K562 (cell line): ENCODE measurements around the gene ATXN7L1. TPM values are rescaled to one million over a fixed set of nuclear protein-coding genes. Genes with fewer than 3 reads are reported as not detected.

Source experiments
- ATAC-seq: fragments of 200-7000 bp; cut with Tn5 transposase; 3 replicates; pipeline ENCODE4 v1.9.1; 2020; ENCODE audit warnings: moderate library complexity
- BruUV-seq: library from RNA; stranded (reverse); fragments of 400-500 nt; replicated peaks from 2 replicates; lab custom pipeline; 2021; lab: Mats Ljungman, UMichigan
- CTCF ChIA-PET: fragments of 300-600 bp; formaldehyde crosslinking; extraction: SDS; loops from one replicate; lab custom pipeline; 2021; ENCODE audit warnings: low intra/inter-chr PET ratio; lab: Yijun Ruan, JAX
- POLR2A ChIA-PET: fragments of 300-600, 350-650 bp; sonication (Branson Sonifier 250); formaldehyde crosslinking; extraction: SDS; loops from one replicate; lab custom pipeline; 2021; ENCODE audit warnings: antibody characterized with exemption, inconsistent platforms; lab: Yijun Ruan, JAX
- DNase-seq, 4 experiments: peaks; one replicate each; pipeline versions ENCODE4 v3.0.0 to v3.0.0-alpha.2; 2011 to 2018; ENCODE audit warnings: low spot score in 3 of 4, mixed read lengths in 3 of 4; ENCODE audit errors: extremely low read depth in 1 of 4
- FAIRE-seq: peaks from 2 replicates; lab custom pipeline; 2011; peaks lifted over from hg19 to GRCh38; lab: Jason Lieb, UNC
- H2AFZ ChIP-seq: 2 replicates; pipeline ENCODE4 v1.6.0; 2011; ENCODE audit warnings: low read depth, low read length, control low read depth, inconsistent platforms
- H3K27ac ChIP-seq: fragments of 200-600 bp; 3 replicates; pipeline ENCODE4 v1.8.0; 2011; ENCODE audit warnings: low read depth, mild to moderate bottlenecking, control low read depth, inconsistent platforms, low read length, moderate library complexity, mixed read lengths; ENCODE audit errors: extremely low read depth
- H3K27me3 ChIP-seq, 2 experiments: fragments of 300-600 bp in 1 of 2; 2 replicates in 1 of 2; 3 replicates in 1 of 2; pipeline versions ENCODE4 v1.6.0 to v1.8.0; 2011; ENCODE audit warnings: inconsistent platforms in 2 of 2, low read length in 2 of 2, mild to moderate bottlenecking in 1 of 2, mixed read lengths in 1 of 2, moderate library complexity in 1 of 2; ENCODE audit not compliant: control insufficient read depth in 2 of 2, insufficient read depth in 2 of 2
- H3K36me3 ChIP-seq: fragments of 300-600 bp; 3 replicates; pipeline ENCODE4 v1.8.0; 2011; ENCODE audit warnings: mild to moderate bottlenecking, low read length, inconsistent platforms; ENCODE audit not compliant: control insufficient read depth, insufficient read depth
- H3K4me1 ChIP-seq, 2 experiments: fragments of 200-600 bp in 1 of 2; replicated peaks in 1 of 2; 2 replicates in 1 of 2; 3 replicates in 1 of 2; pipeline versions ENCODE4 v1.5.1 to v1.8.0; 2011; ENCODE audit warnings: inconsistent platforms in 2 of 2, low read length in 2 of 2, mild to moderate bottlenecking in 1 of 2, mixed read lengths in 1 of 2, moderate library complexity in 1 of 2; ENCODE audit not compliant: control insufficient read depth in 2 of 2, insufficient read depth in 2 of 2
- H3K4me2 ChIP-seq: 2 replicates; pipeline ENCODE4 v1.6.1; 2011; ENCODE audit warnings: low read length, control low read depth, inconsistent platforms, mixed read lengths; ENCODE audit not compliant: insufficient read depth
- H3K4me3 ChIP-seq: fragments of 200-600 bp; sonication (generic), shearing (Covaris generic); 2 replicates; pipeline ENCODE4 v1.5.1; 2016; ENCODE audit warnings: control low read depth, inconsistent platforms
- H3K79me2 ChIP-seq: fragments of 200-600 bp; 3 replicates; pipeline ENCODE4 v1.8.0; 2011; ENCODE audit warnings: low read length, inconsistent platforms; ENCODE audit not compliant: control insufficient read depth, insufficient read depth
- H3K9ac ChIP-seq, 2 experiments: 2 replicates each; pipeline versions ENCODE4 v1.6.0 to v1.6.1; 2011; ENCODE audit warnings: low read depth in 2 of 2, low read length in 2 of 2, control low read depth in 1 of 2, inconsistent platforms in 1 of 2, mild to moderate bottlenecking in 1 of 2, mixed read lengths in 1 of 2; ENCODE audit not compliant: insufficient read depth in 1 of 2
- H3K9me1 ChIP-seq: one replicate; pipeline ENCODE4 v1.6.0; 2011; ENCODE audit warnings: inconsistent platforms, mild to moderate bottlenecking, low read length, moderate library complexity; ENCODE audit not compliant: control insufficient read depth, insufficient read depth
- H3K9me3 ChIP-seq: replicated peaks from 2 replicates; pipeline ENCODE4 v1.5.1; 2011; ENCODE audit warnings: low read depth, low read length, inconsistent platforms; ENCODE audit not compliant: control insufficient read depth, insufficient read depth
- H4K20me1 ChIP-seq: replicated peaks from 2 replicates; pipeline ENCODE4 v1.6.1; 2011; ENCODE audit warnings: low read length, inconsistent platforms, mixed read lengths; ENCODE audit not compliant: control insufficient read depth, insufficient read depth
- MCM7 ChIP-seq, 2 experiments: fragments of 450-650 bp; IDR thresholded peaks; 2 replicates each; pipeline ENCODE4 v1.6.1; 2016 to 2018
- NFRKB ChIP-seq: fragments of 450-650 bp; IDR thresholded peaks from 2 replicates; pipeline ENCODE4 v1.6.1; 2016; ENCODE audit warnings: low read depth
- SPI1 ChIP-seq: IDR thresholded peaks from 2 replicates; pipeline ENCODE4 v1.6.1; 2011; ENCODE audit warnings: low read depth, low read length, control low read depth, borderline replicate concordance
- TARDBP ChIP-seq: fragments of 450-650 bp; IDR thresholded peaks from 2 replicates; pipeline ENCODE4 v1.6.1; 2016
- THAP12 ChIP-seq: fragments of 250-450 bp; sonication (Bioruptor Pico); IDR thresholded peaks from 2 replicates; pipeline ENCODE4 v1.9.0; 2021; ENCODE audit warnings: mild to moderate bottlenecking, inconsistent platforms
- ZBTB34 ChIP-seq: fragments of 250-450 bp; sonication (Bioruptor Pico); IDR thresholded peaks from 2 replicates; pipeline ENCODE4 v1.8.0; 2021; ENCODE audit warnings: mild to moderate bottlenecking, moderate library complexity
- ZEB2 ChIP-seq: fragments of 450-650 bp; IDR thresholded peaks from 2 replicates; pipeline ENCODE4 v1.6.1; 2016
- ZNF263 ChIP-seq: sonication (generic); formaldehyde crosslinking; IDR thresholded peaks from 2 replicates; pipeline ENCODE4 v1.8.0; 2022; ENCODE audit warnings: mild to moderate bottlenecking, missing genetic modification reagents, borderline replicate concordance
- WGBS: fragments of 100-300 bp; shearing (Covaris generic); methylation state at CpG from one replicate; pipeline ENCODE4 v1.1.6; 2016; ENCODE audit warnings: low coverage, mixed read lengths; ENCODE audit not compliant: insufficient coverage; ENCODE audit errors: missing lambda C conversion rate; 5-methylcytosine and 5-hydroxymethylcytosine counted together
- in situ Hi-C: fragments of 300-500 bp; cut with MboI; formaldehyde crosslinking; loops from 4 replicates; pipeline ENCODE4 v1.15.0; 2018; ENCODE audit warnings: inconsistent platforms, mixed read lengths
- intact Hi-C: fragments of 100-400 bp; cut with micrococcal nuclease; formaldehyde crosslinking; loops from 2 replicates; pipeline ENCODE4 v1.14.2; 2022
- polyA plus RNA-seq, 8 experiments: library from polyadenylated mRNA; depleted of rRNA in 4 of 8; stranded (reverse) in 5 of 8; unstranded in 3 of 8; fragments of >200 nt; fragmentation: Nextera tagmentation in 2 of 8; fragmentation: Illumina TruSeq in 1 of 8; extraction: Ambion mirVana in 2 of 8; extraction: Trizol in 1 of 8; gene quantifications; 2 replicates each; pipeline versions ENCODE4 v1.2.1 to v1.2.3, GENCODE V29; 2011 to 2014; ENCODE audit warnings: inconsistent platforms in 1 of 8, missing spikeins in 1 of 8
- total RNA-seq, 7 experiments: library from RNA; depleted of rRNA in 6 of 7; stranded (reverse); fragments of >200 nt in 6 of 7; fragmentation: Illumina TruSeq in 2 of 7; extraction: Trizol in 2 of 7; gene quantifications; 2 replicates each; pipeline versions ENCODE4 v1.2.1 to v1.2.3, GENCODE V29; 2011 to 2021; ENCODE audit warnings: low replicate concordance in 1 of 7

The ATXN7L1 gene
- total and polyA plus RNA-seq, 9 of the 15 experiments (the other 6 are each of a cell fraction or from before 2014, with no cell fraction given) = 6.6 to 13.7 (median 10.7) TPM

GRCh38 chr7:105718511-105718925 lies 157.9 kb downstream of the ATXN7L1 start:
- 2% methylated on average over 4 of the region's 4 CpGs for WGBS
- Histone ChIP-seq H3K27me3 (peaks cover 6 to 19% of the 10 kb centered on the region in 2 experiments; a peak in 3 of 5 replicates), H3K27ac (no peak overlapping the region), H3K36me3 (no peaks in the 10 kb centered on the region), H3K4me3 (no peak overlapping the region), H3K4me2 (no peak overlapping the region), H3K9me1 (no peaks in the 10 kb centered on the region), H2AFZ (no peak overlapping the region), H3K9me3 (no peaks in the 10 kb centered on the region), H4K20me1 (no peaks in the 10 kb centered on the region), H3K9ac (no peak overlapping the region), H3K79me2 (no peaks in the 10 kb centered on the region), H3K4me1 (no peaks in the 10 kb centered on the region)
- FAIRE-seq (no peak), ATAC-seq (peak; percentile 25; the same call in 2 of the 3 replicates), DNase-seq (no peak)
- no TSS peak for BruUV-seq
- in situ Hi-C loops = no loop called here
- intact Hi-C loops = no loop called here
- ChIA-PET CTCF (no interaction called here), POLR2A (no interaction called here)
- peak; percentile 63; the same call in 1 of the 2 replicates for TF ChIP-seq SPI1
- peak; percentile 66 for TF ChIP-seq ZNF263
- TF ChIP-seq NFRKB = no peak
- TF ChIP-seq ZEB2 = no peak
- no peak for TF ChIP-seq MCM7 (IDR thresholded peaks at IDR 0.05)
- no peak for TF ChIP-seq ZBTB34
- TF ChIP-seq THAP12 (CRISPR knock-in tag) = no peak
- no peak for TF ChIP-seq TARDBP
